Measurements from ENCODE around the gene GP5. TPM values are rescaled to one million over a fixed set of nuclear protein-coding genes. Genes with fewer than 3 reads are reported as not detected.

GP5 gene
- total RNA-seq, 1 experiment from 2014 or later, result not detected

DNA sequence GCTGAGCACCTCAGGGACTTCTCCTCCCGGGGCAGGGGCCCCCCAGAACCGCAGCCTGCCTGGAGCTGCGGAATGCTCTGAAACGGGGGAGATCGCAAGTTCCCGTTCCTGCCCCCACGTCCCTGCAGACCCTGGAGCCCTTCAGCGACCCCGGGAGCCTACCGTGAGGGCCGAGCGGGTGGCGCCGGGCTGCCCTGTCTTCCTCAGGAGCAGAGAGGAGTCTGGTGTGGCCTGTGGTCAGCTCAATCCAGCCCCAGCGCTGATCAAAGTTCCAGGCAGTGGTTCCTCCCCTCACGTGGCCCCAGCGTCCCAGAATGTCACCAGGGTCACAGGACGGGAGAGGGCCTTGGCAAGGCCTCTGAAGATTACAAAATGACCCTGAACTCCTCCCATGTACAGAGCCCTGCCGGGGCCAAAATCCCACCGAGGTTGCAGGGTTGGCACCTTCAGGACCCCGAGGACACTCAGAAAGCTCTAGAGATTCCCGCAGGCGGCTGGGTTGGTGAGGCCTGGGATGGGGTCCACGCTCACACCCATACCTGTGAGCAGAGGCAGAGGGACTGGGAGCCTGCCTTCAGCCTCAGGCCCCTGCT lies 47.9 kb downstream of the GP5 start, which contains the start of gene CPN2:
CPN2 (minus strand) TSS at position 249 of the 593 bp plus-strand sequence. CDS start 8,626 bp downstream, outside the sequence.
- H2BK15ac ChIP-seq (ENCODE audit: low read depth, low read length), result no peak within 1 kb of the TSS; the same call in 1 of the 2 replicates
- peak within 1 kb of the TSS in 2 of 3 experiments; percentile 75 to 95; a peak in 3 of 7 replicates for H3K27ac Mint-ChIP-seq
- H3K23ac ChIP-seq (ENCODE audit: insufficient read length, low read depth, low read length), result no peak within 1 kb of the TSS
- DNase-seq, result no peak
- no peak within 1 kb of the TSS for H3K14ac ChIP-seq (ENCODE audit: insufficient read depth, low read length)
- H3K4me1 Mint-ChIP-seq, result peaks cover 5 to 6% of the 10 kb centered on the region in 2 experiments
- H3K4me1 ChIP-seq (ENCODE audit: insufficient read depth, low read length), result no peaks in the 10 kb centered on the region
- H3K4me3 Mint-ChIP-seq, result no peak within 1 kb of the TSS; a peak in 1 of 5 replicates
- no peak within 1 kb of the TSS for H2BK20ac ChIP-seq (ENCODE audit: low read depth, low read length, poor library complexity, severe bottlenecking)
- no peak within 1 kb of the TSS for H3K4me2 ChIP-seq (ENCODE audit: insufficient read depth, insufficient read length, low read length)
- H2AK5ac ChIP-seq (ENCODE audit: insufficient read length, low read length), result no peak within 1 kb of the TSS
- H4K8ac ChIP-seq (replicated peaks; ENCODE audit: insufficient read length, low read depth, low read length), result no peak within 1 kb of the TSS
- H4K91ac ChIP-seq (ENCODE audit: insufficient read length, low read depth, low read length), result no peak within 1 kb of the TSS
- TF ChIP-seq, protein P1, sequence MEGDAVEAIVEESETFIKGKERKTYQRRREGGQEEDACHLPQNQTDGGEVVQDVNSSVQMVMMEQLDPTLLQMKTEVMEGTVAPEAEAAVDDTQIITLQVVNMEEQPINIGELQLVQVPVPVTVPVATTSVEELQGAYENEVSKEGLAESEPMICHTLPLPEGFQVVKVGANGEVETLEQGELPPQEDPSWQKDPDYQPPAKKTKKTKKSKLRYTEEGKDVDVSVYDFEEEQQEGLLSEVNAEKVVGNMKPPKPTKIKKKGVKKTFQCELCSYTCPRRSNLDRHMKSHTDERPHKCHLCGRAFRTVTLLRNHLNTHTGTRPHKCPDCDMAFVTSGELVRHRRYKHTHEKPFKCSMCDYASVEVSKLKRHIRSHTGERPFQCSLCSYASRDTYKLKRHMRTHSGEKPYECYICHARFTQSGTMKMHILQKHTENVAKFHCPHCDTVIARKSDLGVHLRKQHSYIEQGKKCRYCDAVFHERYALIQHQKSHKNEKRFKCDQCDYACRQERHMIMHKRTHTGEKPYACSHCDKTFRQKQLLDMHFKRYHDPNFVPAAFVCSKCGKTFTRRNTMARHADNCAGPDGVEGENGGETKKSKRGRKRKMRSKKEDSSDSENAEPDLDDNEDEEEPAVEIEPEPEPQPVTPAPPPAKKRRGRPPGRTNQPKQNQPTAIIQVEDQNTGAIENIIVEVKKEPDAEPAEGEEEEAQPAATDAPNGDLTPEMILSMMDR (conservative IDR thresholded peaks at IDR 0.05), result no peak
- no peaks in the 10 kb centered on the region; the same call in 1 of the 2 replicates for H3K27me3 Mint-ChIP-seq (ENCODE audit: low read depth)
- H2AFZ ChIP-seq (ENCODE audit: low read length), result no peak within 1 kb of the TSS
- H3K27me3 ChIP-seq (ENCODE audit: insufficient read depth, low read length), result no peaks in the 10 kb centered on the region
- H3K4ac ChIP-seq (ENCODE audit: low read depth, low read length), result no peak within 1 kb of the TSS
- no peaks in the 10 kb centered on the region for H3K36me3 Mint-ChIP-seq (ENCODE audit: insufficient read depth in 1 of 3, low read depth in 3 of 3)
- H4K20me1 ChIP-seq (ENCODE audit: control insufficient read depth, insufficient read depth, insufficient read length), result no peaks in the 10 kb centered on the region
- H3K18ac ChIP-seq (ENCODE audit: insufficient read length, low read depth, low read length), result peak within 1 kb of the TSS; percentile 35
- no peak within 1 kb of the TSS for H4K5ac ChIP-seq (ENCODE audit: insufficient read length, low read depth, low read length)
- no peak within 1 kb of the TSS for H3K56ac ChIP-seq (ENCODE audit: insufficient read length, low read depth, low read length)
- H2BK120ac ChIP-seq (ENCODE audit: low read depth, low read length, poor library complexity, severe bottlenecking), result no peak within 1 kb of the TSS
- H3K23me2 ChIP-seq (ENCODE audit: insufficient read length, low read depth, low read length, poor library complexity, severe bottlenecking), result no peaks in the 10 kb centered on the region
- H2BK5ac ChIP-seq (ENCODE audit: insufficient read length, low read length), result no peak within 1 kb of the TSS
- no peaks in the 10 kb centered on the region for H3K79me1 ChIP-seq (ENCODE audit: insufficient read depth, low read depth, low read length, poor library complexity, severe bottlenecking)
- no peak within 1 kb of the TSS for H2BK12ac ChIP-seq (ENCODE audit: insufficient read length, low read depth, low read length)
- no peaks in the 10 kb centered on the region for H3K79me2 ChIP-seq (ENCODE audit: insufficient read depth, low read length)
- H3K9me3 ChIP-seq (ENCODE audit: control insufficient read depth, low read depth, low read length), result no peaks in the 10 kb centered on the region
- H3K9me3 Mint-ChIP-seq, result no peaks in the 10 kb centered on the region
- H3K9ac ChIP-seq (ENCODE audit: extremely low read depth, insufficient read length, low read length), result no peak within 1 kb of the TSS
- no peak within 1 kb of the TSS for H3K27ac ChIP-seq (ENCODE audit: insufficient read length, low read depth, low read length)
- no CpG with 5 or more reads among the region's 24 CpGs for WGBS (ENCODE audit: extremely low coverage, insufficient read length, low lambda C conversion rate)
- no peak within 1 kb of the TSS for H3T11ph ChIP-seq (ENCODE audit: low read length)

All from H9 (cell line).